A549 (cell line): ENCODE measurements around the gene LBX2. TPM values are rescaled to one million over a fixed set of nuclear protein-coding genes. Genes with fewer than 3 reads are reported as not detected.
"Not testable (repeated sequence)": the region's sequence is repeated elsewhere in the genome, so short reads cannot be mapped to it uniquely, and the experiment has no call there.

Source experiments
- ATAC-seq, 2 experiments: fragments of 200-7000 bp in 1 of 2; fragments of >200 bp in 1 of 2; cut with Nextera tagmentation in 1 of 2; cut with Tn5 transposase in 1 of 2; 3 replicates each; pipeline versions ENCODE4 v1.8.0 to v1.9.1; 2018 to 2020; ENCODE audit warnings: mild to moderate bottlenecking in 1 of 2, moderate library complexity in 1 of 2
- CTCF ChIA-PET: fragments of 300-600 bp; sonication (Branson Sonifier 250); formaldehyde crosslinking; extraction: SDS; loops from one replicate; lab custom pipeline; 2021; ENCODE audit warnings: antibody characterized with exemption, inconsistent platforms; lab: Yijun Ruan, JAX
- POLR2A ChIA-PET: fragments of 350-600 bp; formaldehyde crosslinking; extraction: SDS; loops from one replicate; lab custom pipeline; 2021; ENCODE audit warnings: antibody characterized with exemption, inconsistent platforms; lab: Yijun Ruan, JAX
- DNase-seq, 2 experiments: peaks; one replicate each; pipeline versions ENCODE4 v3.0.0 to v3.0.0-alpha.2; 2011 to 2016; ENCODE audit warnings: low read depth in 1 of 2, low spot score in 1 of 2
- FAIRE-seq: peaks from 2 replicates; lab custom pipeline; 2011; peaks lifted over from hg19 to GRCh38; lab: Jason Lieb, UNC
- H3K27ac ChIP-seq, 2 experiments: fragments of >200 bp; sonication (Bioruptor Twin); formaldehyde crosslinking; 3 replicates each; pipeline ENCODE4 v1.5.1; 2016 to 2017
- H3K4me1 ChIP-seq: fragments of >200 bp; sonication (Bioruptor Twin); formaldehyde crosslinking; 3 replicates; pipeline ENCODE4 v1.6.1; 2016
- H3K4me2 ChIP-seq: fragments of >200 bp; sonication (Bioruptor Twin); formaldehyde crosslinking; 3 replicates; pipeline ENCODE4 v1.6.1; 2016
- H3K4me3 ChIP-seq: fragments of >200 bp; sonication (Bioruptor Twin); formaldehyde crosslinking; 3 replicates; pipeline ENCODE4 v1.5.1; 2016
- H3K9me3 ChIP-seq: fragments of >200 bp; sonication (Bioruptor Twin); formaldehyde crosslinking; 3 replicates; pipeline ENCODE4 v1.6.1; 2016
- EHF ChIP-seq: fragments of 250-450 bp; sonication (Bioruptor Pico); IDR thresholded peaks from 2 replicates; pipeline ENCODE4 v1.5.0; 2020; ENCODE audit warnings: mild to moderate bottlenecking
- HOXA7 ChIP-seq: fragments of 250-450 bp; sonication (Bioruptor Pico); IDR thresholded peaks from 2 replicates; pipeline ENCODE4 v1.5.0; 2020; ENCODE audit warnings: mild to moderate bottlenecking, moderate library complexity
- JUN ChIP-seq, 2 experiments: fragments of >200 bp; sonication (Bioruptor Twin); formaldehyde crosslinking; IDR thresholded peaks; 2 replicates in 1 of 2; 3 replicates in 1 of 2; pipeline ENCODE4 v1.6.1; 2016 to 2017
- JUNB ChIP-seq: fragments of >200 bp; sonication (Bioruptor Twin); formaldehyde crosslinking; IDR thresholded peaks from 2 replicates; pipeline ENCODE4 v1.6.1; 2016
- POLR2A ChIP-seq: IDR thresholded peaks from 2 replicates; pipeline ENCODE4 v1.6.1; 2012; ENCODE audit warnings: mild to moderate bottlenecking, low read length
- POLR2AphosphoS2 ChIP-seq: conservative IDR thresholded peaks from 2 replicates; pipeline ENCODE4 v1.6.1; 2012; ENCODE audit warnings: low read length, improper control_type of control experiment, inconsistent platforms
- WGBS: methylation state at CpG from one replicate; pipeline ENCODE4 v1.1.6; 2017; ENCODE audit errors: missing lambda C conversion rate; 5-methylcytosine and 5-hydroxymethylcytosine counted together
- polyA plus RNA-seq, 4 experiments: library from polyadenylated mRNA; depleted of rRNA in 3 of 4; stranded (reverse); fragments of >200 nt; fragmentation: RNase III in 1 of 4; extraction: RNeasy Plus Mini Kit Qiagen cat#74134 plus additional on column Dnase treatment in 1 of 4; gene quantifications; 2 replicates in 3 of 4; 3 replicates in 1 of 4; pipeline ENCODE4 v1.2.3, GENCODE V29; 2011 to 2017
- TF ChIP-seq, protein P1 (sequence below): fragments of >200 bp; sonication (Bioruptor Twin); formaldehyde crosslinking; IDR thresholded peaks from 3 replicates; pipeline ENCODE4 v1.6.1; 2016
- TF ChIP-seq, protein P2 (sequence below): fragments of 200-600 bp; sonication (generic); IDR thresholded peaks from 2 replicates; pipeline ENCODE4 v1.6.1; 2016; ENCODE audit warnings: antibody characterized with exemption, mild to moderate bottlenecking, moderate library complexity
- TF ChIP-seq, protein P3 (sequence below): fragments of 250-450 bp; sonication (Bioruptor Pico); IDR thresholded peaks from 2 replicates; pipeline ENCODE4 v1.5.0; 2021; ENCODE audit warnings: mild to moderate bottlenecking, moderate library complexity, borderline replicate concordance
- TF ChIP-seq, protein P4 (sequence below): fragments of >200 bp; sonication (Bioruptor Twin); formaldehyde crosslinking; IDR thresholded peaks from 3 replicates; pipeline ENCODE4 v1.5.1; 2016

The LBX2 gene
- polyA plus RNA-seq, 2 of the 4 experiments (the other 2 are of a cell fraction), result 0.84 to 2.4 TPM

DNA sequence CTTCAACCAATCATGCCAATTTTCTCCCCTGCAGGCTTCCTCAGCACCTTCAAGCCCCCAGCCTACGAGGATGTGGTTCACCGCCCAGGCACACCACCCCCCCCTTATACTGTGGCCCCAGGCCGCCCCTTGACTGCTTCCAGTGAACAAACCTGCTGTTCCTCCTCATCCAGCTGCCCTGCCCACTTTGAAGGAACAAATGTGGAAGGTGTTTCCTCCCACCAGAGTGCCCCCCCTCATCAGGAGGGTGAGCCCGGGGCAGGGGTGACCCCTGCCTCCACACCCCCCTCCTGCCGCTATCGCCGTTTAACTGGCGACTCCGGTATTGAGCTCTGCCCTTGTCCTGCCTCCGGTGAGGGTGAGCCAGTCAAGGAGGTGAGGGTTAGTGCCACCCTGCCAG lies 39.2 kb downstream of the LBX2 start:
- H3K27ac ChIP-seq, H3K4me3 ChIP-seq, H3K4me2 ChIP-seq, POLR2A ChIA-PET, DNase-seq, H3K9me3 ChIP-seq, ATAC-seq, FAIRE-seq: not testable (repeated sequence)
- WGBS, result 87% methylated on average over 10 of the region's 10 CpGs
- TF ChIP-seq, protein P1, sequence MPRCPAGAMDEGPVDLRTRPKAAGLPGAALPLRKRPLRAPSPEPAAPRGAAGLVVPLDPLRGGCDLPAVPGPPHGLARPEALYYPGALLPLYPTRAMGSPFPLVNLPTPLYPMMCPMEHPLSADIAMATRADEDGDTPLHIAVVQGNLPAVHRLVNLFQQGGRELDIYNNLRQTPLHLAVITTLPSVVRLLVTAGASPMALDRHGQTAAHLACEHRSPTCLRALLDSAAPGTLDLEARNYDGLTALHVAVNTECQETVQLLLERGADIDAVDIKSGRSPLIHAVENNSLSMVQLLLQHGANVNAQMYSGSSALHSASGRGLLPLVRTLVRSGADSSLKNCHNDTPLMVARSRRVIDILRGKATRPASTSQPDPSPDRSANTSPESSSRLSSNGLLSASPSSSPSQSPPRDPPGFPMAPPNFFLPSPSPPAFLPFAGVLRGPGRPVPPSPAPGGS, result 0 out of 3 replicates have a peak, but pooled peaks have one; percentile 29
- CTCF ChIA-PET, result interaction anchor here (0.6 to 2.0 kb wide), 5 partner anchors 14 to 125 kb away, joined by 3 to 6 read pairs (median 3); no protein-coding TSS in a partner anchor
- H3K4me1 ChIP-seq, result peaks cover 30% of the 10 kb centered on the region

DNA sequence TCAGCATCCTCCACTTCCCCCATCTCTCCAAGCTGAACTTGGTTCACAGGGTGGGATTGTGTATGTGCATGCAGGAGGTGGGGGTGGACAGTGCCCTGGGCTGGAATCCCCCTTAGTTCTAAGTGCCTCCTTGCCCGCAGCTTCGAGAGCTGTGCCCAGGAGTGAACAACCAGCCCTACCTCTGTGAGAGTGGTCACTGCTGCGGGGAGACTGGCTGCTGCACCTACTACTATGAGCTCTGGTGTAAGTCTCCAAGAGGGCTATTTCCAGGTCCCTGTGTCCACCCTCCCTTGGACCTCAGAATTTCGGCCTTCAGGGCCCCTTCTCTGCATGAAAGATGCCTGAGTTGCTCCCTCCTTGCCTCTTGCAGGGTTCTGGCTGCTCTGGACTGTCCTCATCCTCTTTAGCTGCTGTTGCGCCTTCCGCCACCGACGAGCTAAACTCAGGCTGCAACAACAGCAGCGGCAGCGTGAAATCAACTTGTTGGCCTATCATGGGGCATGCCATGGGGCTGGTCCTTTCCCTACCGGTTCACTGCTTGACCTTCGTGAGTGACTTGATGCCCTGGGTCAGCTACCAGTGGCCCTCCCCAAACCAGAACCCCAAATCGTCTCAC lies 39.8 kb downstream of the LBX2 start:
- H3K4me1 ChIP-seq, result peaks cover 30% of the 10 kb centered on the region
- ChIA-PET POLR2A (interaction anchor here (2.0 to 2.9 kb wide), 2 partner anchors 13 to 23 kb away, joined by 15 to 37 read pairs; partner anchors contain the start of genes CCDC142, MRPL53 and TTC31), CTCF (interaction anchor here (1.3 to 2.3 kb wide), 6 partner anchors 15 to 128 kb away, joined by 3 to 8 read pairs (median 5); no protein-coding TSS in a partner anchor)
- not testable (repeated sequence) for H3K9me3 ChIP-seq, ATAC-seq, FAIRE-seq, DNase-seq
- peak overlapping the region; percentile 83 for H3K4me2 ChIP-seq
- TF ChIP-seq JUN (IDR thresholded peaks at IDR 0.05), result 0 out of 5 replicates have a peak, but pooled peaks of 1 of the 2 experiments have one; percentile 4
- peak; percentile 16; the same call in 1 of the 2 replicates for TF ChIP-seq POLR2A
- H3K27ac ChIP-seq, result peak overlapping the region; percentile 68 to 90
- peak overlapping the region; percentile 63 for H3K4me3 ChIP-seq
- WGBS, result 77% methylated on average over 13 of the region's 13 CpGs

DNA sequence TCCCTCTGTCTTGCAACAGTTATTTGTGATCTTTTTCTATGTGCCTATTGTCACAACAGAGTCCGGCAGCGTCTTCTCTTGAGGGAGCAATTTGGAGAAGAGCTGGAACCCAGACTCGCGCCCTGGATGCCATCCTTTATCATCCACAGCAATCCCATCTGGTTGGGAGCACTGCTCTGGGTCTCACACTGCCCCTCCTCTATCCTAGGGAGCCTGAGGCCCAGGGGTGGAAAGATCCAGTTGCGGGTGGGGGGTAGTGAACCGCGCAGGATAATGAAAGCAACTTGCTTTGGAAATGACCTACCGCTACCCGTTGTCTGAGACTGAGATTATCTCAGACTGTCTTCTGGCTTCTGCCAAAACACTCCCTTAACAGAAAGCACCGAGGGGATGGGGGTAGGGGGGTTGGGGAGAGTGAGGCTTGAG lies 40.5 kb downstream of the LBX2 start:
- 4% methylated on average over 10 of the region's 10 CpGs for WGBS
- DNase-seq (no peak), FAIRE-seq (no peak), ATAC-seq (no peak)
- Histone ChIP-seq H3K4me1 (peaks cover 27% of the 10 kb centered on the region), H3K9me3 (no peaks in the 10 kb centered on the region), H3K4me2 (peak overlapping the region; percentile 83), H3K4me3 (peak overlapping the region; percentile 63), H3K27ac (peak overlapping the region; percentile 68 to 90)
- ChIA-PET POLR2A (interaction anchor here (1.2 to 3.3 kb wide), 9 partner anchors 9 to 635 kb away, joined by 3 to 37 read pairs (median 6); partner anchors contain the start of genes AUP1, C2orf81, CCDC142 and HTRA2), CTCF (interaction anchor here (1.3 to 2.3 kb wide), 6 partner anchors 19 to 128 kb away, joined by 3 to 8 read pairs (median 5); partner anchors contain the start of genes CCDC142 and TTC31)
- TF ChIP-seq, protein P2, sequence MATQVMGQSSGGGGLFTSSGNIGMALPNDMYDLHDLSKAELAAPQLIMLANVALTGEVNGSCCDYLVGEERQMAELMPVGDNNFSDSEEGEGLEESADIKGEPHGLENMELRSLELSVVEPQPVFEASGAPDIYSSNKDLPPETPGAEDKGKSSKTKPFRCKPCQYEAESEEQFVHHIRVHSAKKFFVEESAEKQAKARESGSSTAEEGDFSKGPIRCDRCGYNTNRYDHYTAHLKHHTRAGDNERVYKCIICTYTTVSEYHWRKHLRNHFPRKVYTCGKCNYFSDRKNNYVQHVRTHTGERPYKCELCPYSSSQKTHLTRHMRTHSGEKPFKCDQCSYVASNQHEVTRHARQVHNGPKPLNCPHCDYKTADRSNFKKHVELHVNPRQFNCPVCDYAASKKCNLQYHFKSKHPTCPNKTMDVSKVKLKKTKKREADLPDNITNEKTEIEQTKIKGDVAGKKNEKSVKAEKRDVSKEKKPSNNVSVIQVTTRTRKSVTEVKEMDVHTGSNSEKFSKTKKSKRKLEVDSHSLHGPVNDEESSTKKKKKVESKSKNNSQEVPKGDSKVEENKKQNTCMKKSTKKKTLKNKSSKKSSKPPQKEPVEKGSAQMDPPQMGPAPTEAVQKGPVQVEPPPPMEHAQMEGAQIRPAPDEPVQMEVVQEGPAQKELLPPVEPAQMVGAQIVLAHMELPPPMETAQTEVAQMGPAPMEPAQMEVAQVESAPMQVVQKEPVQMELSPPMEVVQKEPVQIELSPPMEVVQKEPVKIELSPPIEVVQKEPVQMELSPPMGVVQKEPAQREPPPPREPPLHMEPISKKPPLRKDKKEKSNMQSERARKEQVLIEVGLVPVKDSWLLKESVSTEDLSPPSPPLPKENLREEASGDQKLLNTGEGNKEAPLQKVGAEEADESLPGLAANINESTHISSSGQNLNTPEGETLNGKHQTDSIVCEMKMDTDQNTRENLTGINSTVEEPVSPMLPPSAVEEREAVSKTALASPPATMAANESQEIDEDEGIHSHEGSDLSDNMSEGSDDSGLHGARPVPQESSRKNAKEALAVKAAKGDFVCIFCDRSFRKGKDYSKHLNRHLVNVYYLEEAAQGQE, result no peak
- TF ChIP-seq POLR2AphosphoS2, result 0 out of 2 replicates have a peak, but pooled peaks have one; percentile 39

DNA sequence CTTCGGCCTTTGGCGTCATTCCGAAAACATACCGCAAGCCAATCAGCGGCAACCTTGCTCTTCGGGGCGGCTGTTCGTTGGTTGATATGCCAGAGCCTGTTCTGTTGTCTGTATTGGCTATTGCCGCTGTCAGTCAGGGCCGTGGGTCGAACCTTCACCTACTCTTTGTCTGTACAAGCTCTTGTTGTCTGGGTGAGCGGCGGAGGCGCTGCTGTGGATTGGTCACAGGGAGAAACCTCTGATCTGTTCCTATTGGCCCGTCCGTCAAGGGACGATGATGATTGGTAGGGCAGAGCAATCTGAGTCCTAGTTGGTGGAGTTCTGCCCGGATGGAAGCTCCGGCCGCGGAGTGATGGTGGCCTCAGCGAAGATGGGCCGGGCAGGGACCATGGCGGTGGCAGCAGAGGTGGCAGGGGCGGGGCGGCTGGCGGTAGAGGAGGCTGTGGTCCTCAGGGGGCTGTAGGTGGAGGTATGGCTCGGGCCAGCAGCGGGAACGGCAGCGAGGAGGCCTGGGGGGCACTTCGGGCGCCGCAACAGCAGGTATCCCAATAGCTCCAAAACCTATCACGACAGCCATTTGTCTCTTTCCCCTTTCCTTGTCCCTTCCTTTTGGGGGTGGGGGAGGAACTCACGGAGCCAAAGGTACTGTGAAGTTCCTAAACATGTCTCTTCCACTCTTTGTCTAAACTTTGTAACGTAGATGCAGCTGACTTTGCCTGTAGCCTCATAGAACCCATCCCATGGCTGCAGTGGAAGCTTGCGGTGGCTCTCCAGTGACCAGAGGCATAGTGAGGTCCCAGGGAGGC lies 41.1 kb downstream of the LBX2 start, which contains the start of gene WBP1:
Gene WBP1 (plus strand): TSS at position 307 of the 806 bp plus-strand sequence. CDS start 165 bp downstream, at position 472.
- Histone ChIP-seq H3K27ac (peak within 1 kb of the TSS; percentile 87 to 92), H3K4me3 (peak within 1 kb of the TSS; percentile 70), H3K4me1 (peaks cover 25% of the 10 kb centered on the region), H3K4me2 (peak within 1 kb of the TSS; percentile 85), H3K9me3 (no peaks in the 10 kb centered on the region)
- FAIRE-seq (peak; percentile 98), DNase-seq (peak; percentile 99 to 100), ATAC-seq (peak; percentile 80 to 92)
- CTCF ChIA-PET, result interaction anchor here (1.3 to 2.3 kb wide), 4 partner anchors 18 to 129 kb away, joined by 5 to 8 read pairs (median 6); partner anchors contain the start of genes CCDC142 and TTC31
- POLR2A ChIA-PET, result interaction anchor here (0.6 to 3.3 kb wide), 13 partner anchors 10 to 721 kb away, joined by 3 to 37 read pairs (median 6); partner anchors contain the start of genes AUP1, C2orf81, CCDC142 and HTRA2
- WGBS, result 5% methylated on average over 38 of the region's 38 CpGs
- TF ChIP-seq, protein P3, sequence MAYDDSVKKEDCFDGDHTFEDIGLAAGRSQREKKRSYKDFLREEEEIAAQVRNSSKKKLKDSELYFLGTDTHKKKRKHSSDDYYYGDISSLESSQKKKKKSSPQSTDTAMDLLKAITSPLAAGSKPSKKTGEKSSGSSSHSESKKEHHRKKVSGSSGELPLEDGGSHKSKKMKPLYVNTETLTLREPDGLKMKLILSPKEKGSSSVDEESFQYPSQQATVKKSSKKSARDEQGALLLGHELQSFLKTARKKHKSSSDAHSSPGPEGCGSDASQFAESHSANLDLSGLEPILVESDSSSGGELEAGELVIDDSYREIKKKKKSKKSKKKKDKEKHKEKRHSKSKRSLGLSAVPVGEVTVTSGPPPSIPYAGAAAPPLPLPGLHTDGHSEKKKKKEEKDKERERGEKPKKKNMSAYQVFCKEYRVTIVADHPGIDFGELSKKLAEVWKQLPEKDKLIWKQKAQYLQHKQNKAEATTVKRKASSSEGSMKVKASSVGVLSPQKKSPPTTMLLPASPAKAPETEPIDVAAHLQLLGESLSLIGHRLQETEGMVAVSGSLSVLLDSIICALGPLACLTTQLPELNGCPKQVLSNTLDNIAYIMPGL, result no peak
- TF ChIP-seq JUNB (no peak), EHF (CRISPR knock-in tag) (0 out of 2 replicates have a peak, but pooled peaks have one; percentile 71), HOXA7 (CRISPR knock-in tag) (peak; percentile 48; the same call in 1 of the 2 replicates)
- TF ChIP-seq, protein P4, sequence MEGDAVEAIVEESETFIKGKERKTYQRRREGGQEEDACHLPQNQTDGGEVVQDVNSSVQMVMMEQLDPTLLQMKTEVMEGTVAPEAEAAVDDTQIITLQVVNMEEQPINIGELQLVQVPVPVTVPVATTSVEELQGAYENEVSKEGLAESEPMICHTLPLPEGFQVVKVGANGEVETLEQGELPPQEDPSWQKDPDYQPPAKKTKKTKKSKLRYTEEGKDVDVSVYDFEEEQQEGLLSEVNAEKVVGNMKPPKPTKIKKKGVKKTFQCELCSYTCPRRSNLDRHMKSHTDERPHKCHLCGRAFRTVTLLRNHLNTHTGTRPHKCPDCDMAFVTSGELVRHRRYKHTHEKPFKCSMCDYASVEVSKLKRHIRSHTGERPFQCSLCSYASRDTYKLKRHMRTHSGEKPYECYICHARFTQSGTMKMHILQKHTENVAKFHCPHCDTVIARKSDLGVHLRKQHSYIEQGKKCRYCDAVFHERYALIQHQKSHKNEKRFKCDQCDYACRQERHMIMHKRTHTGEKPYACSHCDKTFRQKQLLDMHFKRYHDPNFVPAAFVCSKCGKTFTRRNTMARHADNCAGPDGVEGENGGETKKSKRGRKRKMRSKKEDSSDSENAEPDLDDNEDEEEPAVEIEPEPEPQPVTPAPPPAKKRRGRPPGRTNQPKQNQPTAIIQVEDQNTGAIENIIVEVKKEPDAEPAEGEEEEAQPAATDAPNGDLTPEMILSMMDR, result no peak
- TF ChIP-seq, protein P2, result no peak
